K562 (cell line): Measurements from ENCODE around the gene PRKCE. TPM values are rescaled to one million over a fixed set of nuclear protein-coding genes. Genes with fewer than 3 reads are reported as not detected.

Experiments used
- ATAC-seq: fragments of 200-7000 bp; cut with Tn5 transposase; 3 replicates; pipeline ENCODE4 v1.9.1; 2020; ENCODE audit warnings: moderate library complexity
- BruUV-seq: library from RNA; stranded (reverse); fragments of 400-500 nt; replicated peaks from 2 replicates; lab custom pipeline; 2021; lab: Mats Ljungman, UMichigan
- CTCF ChIA-PET: fragments of 300-600 bp; formaldehyde crosslinking; extraction: SDS; loops from one replicate; lab custom pipeline; 2021; ENCODE audit warnings: low intra/inter-chr PET ratio; lab: Yijun Ruan, JAX
- POLR2A ChIA-PET: fragments of 300-600, 350-650 bp; sonication (Branson Sonifier 250); formaldehyde crosslinking; extraction: SDS; loops from one replicate; lab custom pipeline; 2021; ENCODE audit warnings: antibody characterized with exemption, inconsistent platforms; lab: Yijun Ruan, JAX
- DNase-seq, 4 experiments: peaks; one replicate each; pipeline versions ENCODE4 v3.0.0 to v3.0.0-alpha.2; 2011 to 2018; ENCODE audit warnings: low spot score in 3 of 4, mixed read lengths in 3 of 4; ENCODE audit errors: extremely low read depth in 1 of 4
- FAIRE-seq: peaks from 2 replicates; lab custom pipeline; 2011; peaks lifted over from hg19 to GRCh38; lab: Jason Lieb, UNC
- H2AFZ ChIP-seq: 2 replicates; pipeline ENCODE4 v1.6.0; 2011; ENCODE audit warnings: low read depth, low read length, control low read depth, inconsistent platforms
- H3K27ac ChIP-seq: fragments of 200-600 bp; 3 replicates; pipeline ENCODE4 v1.8.0; 2011; ENCODE audit warnings: low read depth, mild to moderate bottlenecking, control low read depth, inconsistent platforms, low read length, moderate library complexity, mixed read lengths; ENCODE audit errors: extremely low read depth
- H3K27me3 ChIP-seq, 2 experiments: fragments of 300-600 bp in 1 of 2; 2 replicates in 1 of 2; 3 replicates in 1 of 2; pipeline versions ENCODE4 v1.6.0 to v1.8.0; 2011; ENCODE audit warnings: inconsistent platforms in 2 of 2, low read length in 2 of 2, mild to moderate bottlenecking in 1 of 2, mixed read lengths in 1 of 2, moderate library complexity in 1 of 2; ENCODE audit not compliant: control insufficient read depth in 2 of 2, insufficient read depth in 2 of 2
- H3K36me3 ChIP-seq: fragments of 300-600 bp; 3 replicates; pipeline ENCODE4 v1.8.0; 2011; ENCODE audit warnings: mild to moderate bottlenecking, low read length, inconsistent platforms; ENCODE audit not compliant: control insufficient read depth, insufficient read depth
- H3K4me1 ChIP-seq, 2 experiments: fragments of 200-600 bp in 1 of 2; replicated peaks in 1 of 2; 2 replicates in 1 of 2; 3 replicates in 1 of 2; pipeline versions ENCODE4 v1.5.1 to v1.8.0; 2011; ENCODE audit warnings: inconsistent platforms in 2 of 2, low read length in 2 of 2, mild to moderate bottlenecking in 1 of 2, mixed read lengths in 1 of 2, moderate library complexity in 1 of 2; ENCODE audit not compliant: control insufficient read depth in 2 of 2, insufficient read depth in 2 of 2
- H3K4me2 ChIP-seq: 2 replicates; pipeline ENCODE4 v1.6.1; 2011; ENCODE audit warnings: low read length, control low read depth, inconsistent platforms, mixed read lengths; ENCODE audit not compliant: insufficient read depth
- H3K4me3 ChIP-seq: fragments of 200-600 bp; sonication (generic), shearing (Covaris generic); 2 replicates; pipeline ENCODE4 v1.5.1; 2016; ENCODE audit warnings: control low read depth, inconsistent platforms
- H3K79me2 ChIP-seq: fragments of 200-600 bp; 3 replicates; pipeline ENCODE4 v1.8.0; 2011; ENCODE audit warnings: low read length, inconsistent platforms; ENCODE audit not compliant: control insufficient read depth, insufficient read depth
- H3K9ac ChIP-seq, 2 experiments: 2 replicates each; pipeline versions ENCODE4 v1.6.0 to v1.6.1; 2011; ENCODE audit warnings: low read depth in 2 of 2, low read length in 2 of 2, control low read depth in 1 of 2, inconsistent platforms in 1 of 2, mild to moderate bottlenecking in 1 of 2, mixed read lengths in 1 of 2; ENCODE audit not compliant: insufficient read depth in 1 of 2
- H3K9me1 ChIP-seq: one replicate; pipeline ENCODE4 v1.6.0; 2011; ENCODE audit warnings: inconsistent platforms, mild to moderate bottlenecking, low read length, moderate library complexity; ENCODE audit not compliant: control insufficient read depth, insufficient read depth
- H3K9me3 ChIP-seq: replicated peaks from 2 replicates; pipeline ENCODE4 v1.5.1; 2011; ENCODE audit warnings: low read depth, low read length, inconsistent platforms; ENCODE audit not compliant: control insufficient read depth, insufficient read depth
- H4K20me1 ChIP-seq: replicated peaks from 2 replicates; pipeline ENCODE4 v1.6.1; 2011; ENCODE audit warnings: low read length, inconsistent platforms, mixed read lengths; ENCODE audit not compliant: control insufficient read depth, insufficient read depth
- ATF7 ChIP-seq: fragments of 450-650 bp; IDR thresholded peaks from 2 replicates; pipeline ENCODE4 v1.7.1; 2014; ENCODE audit warnings: mild to moderate bottlenecking, moderate library complexity
- CREM ChIP-seq: IDR thresholded peaks from 2 replicates; pipeline ENCODE4 v1.6.1; 2014; ENCODE audit warnings: antibody characterized with exemption, low read depth
- CTBP1 ChIP-seq: fragments of 450-650 bp; IDR thresholded peaks from 2 replicates; pipeline ENCODE4 v1.6.1; 2016; ENCODE audit warnings: borderline replicate concordance
- ESRRA ChIP-seq: fragments of 450-650 bp; IDR thresholded peaks from 2 replicates; pipeline ENCODE4 v1.6.1; 2014; ENCODE audit warnings: low read depth, mild to moderate bottlenecking, moderate library complexity, borderline replicate concordance
- FOXJ2 ChIP-seq: fragments of 200-800 bp; sonication (Bioruptor generic); IDR thresholded peaks from 2 replicates; pipeline ENCODE4 v1.6.1; 2016; ENCODE audit warnings: missing genetic modification characterization, missing compliant biosample characterization
- FOXJ3 ChIP-seq: sonication (generic); formaldehyde crosslinking; IDR thresholded peaks from 2 replicates; pipeline ENCODE4 v1.4.0; 2020; ENCODE audit warnings: mild to moderate bottlenecking, missing genetic modification reagents
- MCM2 ChIP-seq: fragments of 450-650 bp; IDR thresholded peaks from 2 replicates; pipeline ENCODE4 v1.6.1; 2017; ENCODE audit warnings: low read depth, mild to moderate bottlenecking
- OTX1 ChIP-seq: fragments of 450-650 bp; formaldehyde crosslinking; IDR thresholded peaks from 2 replicates; pipeline ENCODE4 v1.4.0; 2022; ENCODE audit warnings: mild to moderate bottlenecking
- RNF2 ChIP-seq: sonication (generic); IDR thresholded peaks from 2 replicates; pipeline ENCODE4 v1.6.1; 2016
- SIN3B ChIP-seq: fragments of 450-650 bp; IDR thresholded peaks from 2 replicates; pipeline ENCODE4 v1.6.1; 2017; ENCODE audit warnings: low read depth, mild to moderate bottlenecking, moderate library complexity
- TEAD2 ChIP-seq: fragments of 450-650 bp; IDR thresholded peaks from 2 replicates; pipeline ENCODE4 v1.6.1; 2016; ENCODE audit warnings: missing genetic modification characterization, control low read depth, missing compliant biosample characterization
- ZEB2 ChIP-seq: fragments of 450-650 bp; IDR thresholded peaks from 2 replicates; pipeline ENCODE4 v1.6.1; 2016
- ZNF324 ChIP-seq: fragments of 250-450 bp; sonication (Bioruptor Pico); IDR thresholded peaks from 2 replicates; pipeline ENCODE4 v1.4.0; 2020; ENCODE audit warnings: mild to moderate bottlenecking
- ZNF41 ChIP-seq: fragments of 250-450 bp; sonication (Bioruptor Pico); conservative IDR thresholded peaks from 2 replicates; pipeline ENCODE4 v1.4.0; 2020; ENCODE audit warnings: mild to moderate bottlenecking
- WGBS: fragments of 100-300 bp; shearing (Covaris generic); methylation state at CpG from one replicate; pipeline ENCODE4 v1.1.6; 2016; ENCODE audit warnings: low coverage, mixed read lengths; ENCODE audit not compliant: insufficient coverage; ENCODE audit errors: missing lambda C conversion rate; 5-methylcytosine and 5-hydroxymethylcytosine counted together
- in situ Hi-C: fragments of 300-500 bp; cut with MboI; formaldehyde crosslinking; loops from 4 replicates; pipeline ENCODE4 v1.15.0; 2018; ENCODE audit warnings: inconsistent platforms, mixed read lengths
- intact Hi-C: fragments of 100-400 bp; cut with micrococcal nuclease; formaldehyde crosslinking; loops from 2 replicates; pipeline ENCODE4 v1.14.2; 2022
- polyA plus RNA-seq, 8 experiments: library from polyadenylated mRNA; depleted of rRNA in 4 of 8; stranded (reverse) in 5 of 8; unstranded in 3 of 8; fragments of >200 nt; fragmentation: Nextera tagmentation in 2 of 8; fragmentation: Illumina TruSeq in 1 of 8; extraction: Ambion mirVana in 2 of 8; extraction: Trizol in 1 of 8; gene quantifications; 2 replicates each; pipeline versions ENCODE4 v1.2.1 to v1.2.3, GENCODE V29; 2011 to 2014; ENCODE audit warnings: inconsistent platforms in 1 of 8, missing spikeins in 1 of 8
- total RNA-seq, 7 experiments: library from RNA; depleted of rRNA in 6 of 7; stranded (reverse); fragments of >200 nt in 6 of 7; fragmentation: Illumina TruSeq in 2 of 7; extraction: Trizol in 2 of 7; gene quantifications; 2 replicates each; pipeline versions ENCODE4 v1.2.1 to v1.2.3, GENCODE V29; 2011 to 2021; ENCODE audit warnings: low replicate concordance in 1 of 7
- TF ChIP-seq, protein P1 (sequence below), 2 experiments: fragments of 450-650 bp; IDR thresholded peaks; 2 replicates each; pipeline ENCODE4 v1.6.1; 2016; ENCODE audit warnings: mild to moderate bottlenecking in 2 of 2, borderline replicate concordance in 1 of 2, low read depth in 1 of 2, moderate library complexity in 1 of 2
- TF ChIP-seq, protein P2 (sequence below): fragments of 250-450 bp; sonication (Bioruptor Pico); IDR thresholded peaks from 2 replicates; pipeline ENCODE4 v1.9.0; 2021; ENCODE audit warnings: mild to moderate bottlenecking

PRKCE gene
- total and polyA plus RNA-seq, 9 of the 15 experiments (the other 6 are each of a cell fraction or from before 2014, with no cell fraction given) = 0.06 to 1.0 (median 0.22) TPM; not detected in 1

DNA sequence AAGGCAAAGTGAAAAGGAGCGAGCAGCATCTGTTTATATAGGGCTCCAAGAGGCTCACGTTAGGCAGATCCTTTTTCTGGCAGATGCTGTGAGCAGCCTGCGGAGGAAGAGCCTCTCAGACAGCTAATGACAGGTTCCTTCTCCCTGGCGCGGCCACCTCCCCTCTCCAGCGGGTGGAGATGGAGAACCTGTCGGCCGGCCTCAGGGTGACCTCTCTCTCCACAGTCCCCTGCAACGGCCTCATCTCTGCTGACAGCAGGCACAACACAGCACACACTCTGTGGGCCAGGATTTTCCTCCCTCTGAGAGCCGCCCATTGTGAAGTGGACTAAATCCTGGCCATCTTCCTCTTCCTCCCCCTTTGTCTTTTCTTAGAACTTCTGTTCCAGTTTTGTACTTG lies 119.8 kb downstream of the PRKCE start:
- H3K36me3 ChIP-seq = no peaks in the 10 kb centered on the region
- peaks cover 15 to 53% of the 10 kb centered on the region in 2 experiments; a peak in 4 of 5 replicates for H3K27me3 ChIP-seq
- no peaks in the 10 kb centered on the region; a peak in 1 of 5 replicates for H3K4me1 ChIP-seq
- H2AFZ ChIP-seq = no peak overlapping the region
- H3K4me3 ChIP-seq = no peak overlapping the region
- no TSS peak for BruUV-seq
- no peak overlapping the region for H3K27ac ChIP-seq
- H3K79me2 ChIP-seq = no peaks in the 10 kb centered on the region
- CTCF ChIA-PET = no interaction called here
- no peaks in the 10 kb centered on the region; the same call in 1 of the 2 replicates for H4K20me1 ChIP-seq
- intact Hi-C loops (no loop called here), in situ Hi-C loops (no loop called here)
- no peaks in the 10 kb centered on the region for H3K9me3 ChIP-seq
- DNase-seq (no peak), ATAC-seq (peak; percentile 67; the same call in 2 of the 3 replicates), FAIRE-seq (no peak)
- no peak overlapping the region for H3K4me2 ChIP-seq
- no peak overlapping the region; a peak in 1 of 4 replicates for H3K9ac ChIP-seq
- POLR2A ChIA-PET = interaction anchor here (0.6 to 1.5 kb wide), 5 partner anchors 10 to 1101 kb away, joined by 3 to 5 read pairs (median 4); no protein-coding TSS in a partner anchor
- no peaks in the 10 kb centered on the region for H3K9me1 ChIP-seq
- under 1% methylated on average over 10 of the region's 10 CpGs for WGBS
- TF ChIP-seq ZNF41 (CRISPR knock-in tag) (no peak), CTBP1 (peak; percentile 63; the same call in 1 of the 2 replicates), ESRRA (peak; percentile 39), MCM2 (no peak), ATF7 (no peak), CREM (peak; percentile 35; the same call in 1 of the 2 replicates), SIN3B (no peak), ZEB2 (no peak), FOXJ2 (tag) (no peak), RNF2 (no peak), TEAD2 (tag) (no peak), OTX1 (CRISPR knock-in tag) (no peak), ZNF324 (no peak), FOXJ3 (CRISPR knock-in tag) (no peak)
- TF ChIP-seq, protein P1, sequence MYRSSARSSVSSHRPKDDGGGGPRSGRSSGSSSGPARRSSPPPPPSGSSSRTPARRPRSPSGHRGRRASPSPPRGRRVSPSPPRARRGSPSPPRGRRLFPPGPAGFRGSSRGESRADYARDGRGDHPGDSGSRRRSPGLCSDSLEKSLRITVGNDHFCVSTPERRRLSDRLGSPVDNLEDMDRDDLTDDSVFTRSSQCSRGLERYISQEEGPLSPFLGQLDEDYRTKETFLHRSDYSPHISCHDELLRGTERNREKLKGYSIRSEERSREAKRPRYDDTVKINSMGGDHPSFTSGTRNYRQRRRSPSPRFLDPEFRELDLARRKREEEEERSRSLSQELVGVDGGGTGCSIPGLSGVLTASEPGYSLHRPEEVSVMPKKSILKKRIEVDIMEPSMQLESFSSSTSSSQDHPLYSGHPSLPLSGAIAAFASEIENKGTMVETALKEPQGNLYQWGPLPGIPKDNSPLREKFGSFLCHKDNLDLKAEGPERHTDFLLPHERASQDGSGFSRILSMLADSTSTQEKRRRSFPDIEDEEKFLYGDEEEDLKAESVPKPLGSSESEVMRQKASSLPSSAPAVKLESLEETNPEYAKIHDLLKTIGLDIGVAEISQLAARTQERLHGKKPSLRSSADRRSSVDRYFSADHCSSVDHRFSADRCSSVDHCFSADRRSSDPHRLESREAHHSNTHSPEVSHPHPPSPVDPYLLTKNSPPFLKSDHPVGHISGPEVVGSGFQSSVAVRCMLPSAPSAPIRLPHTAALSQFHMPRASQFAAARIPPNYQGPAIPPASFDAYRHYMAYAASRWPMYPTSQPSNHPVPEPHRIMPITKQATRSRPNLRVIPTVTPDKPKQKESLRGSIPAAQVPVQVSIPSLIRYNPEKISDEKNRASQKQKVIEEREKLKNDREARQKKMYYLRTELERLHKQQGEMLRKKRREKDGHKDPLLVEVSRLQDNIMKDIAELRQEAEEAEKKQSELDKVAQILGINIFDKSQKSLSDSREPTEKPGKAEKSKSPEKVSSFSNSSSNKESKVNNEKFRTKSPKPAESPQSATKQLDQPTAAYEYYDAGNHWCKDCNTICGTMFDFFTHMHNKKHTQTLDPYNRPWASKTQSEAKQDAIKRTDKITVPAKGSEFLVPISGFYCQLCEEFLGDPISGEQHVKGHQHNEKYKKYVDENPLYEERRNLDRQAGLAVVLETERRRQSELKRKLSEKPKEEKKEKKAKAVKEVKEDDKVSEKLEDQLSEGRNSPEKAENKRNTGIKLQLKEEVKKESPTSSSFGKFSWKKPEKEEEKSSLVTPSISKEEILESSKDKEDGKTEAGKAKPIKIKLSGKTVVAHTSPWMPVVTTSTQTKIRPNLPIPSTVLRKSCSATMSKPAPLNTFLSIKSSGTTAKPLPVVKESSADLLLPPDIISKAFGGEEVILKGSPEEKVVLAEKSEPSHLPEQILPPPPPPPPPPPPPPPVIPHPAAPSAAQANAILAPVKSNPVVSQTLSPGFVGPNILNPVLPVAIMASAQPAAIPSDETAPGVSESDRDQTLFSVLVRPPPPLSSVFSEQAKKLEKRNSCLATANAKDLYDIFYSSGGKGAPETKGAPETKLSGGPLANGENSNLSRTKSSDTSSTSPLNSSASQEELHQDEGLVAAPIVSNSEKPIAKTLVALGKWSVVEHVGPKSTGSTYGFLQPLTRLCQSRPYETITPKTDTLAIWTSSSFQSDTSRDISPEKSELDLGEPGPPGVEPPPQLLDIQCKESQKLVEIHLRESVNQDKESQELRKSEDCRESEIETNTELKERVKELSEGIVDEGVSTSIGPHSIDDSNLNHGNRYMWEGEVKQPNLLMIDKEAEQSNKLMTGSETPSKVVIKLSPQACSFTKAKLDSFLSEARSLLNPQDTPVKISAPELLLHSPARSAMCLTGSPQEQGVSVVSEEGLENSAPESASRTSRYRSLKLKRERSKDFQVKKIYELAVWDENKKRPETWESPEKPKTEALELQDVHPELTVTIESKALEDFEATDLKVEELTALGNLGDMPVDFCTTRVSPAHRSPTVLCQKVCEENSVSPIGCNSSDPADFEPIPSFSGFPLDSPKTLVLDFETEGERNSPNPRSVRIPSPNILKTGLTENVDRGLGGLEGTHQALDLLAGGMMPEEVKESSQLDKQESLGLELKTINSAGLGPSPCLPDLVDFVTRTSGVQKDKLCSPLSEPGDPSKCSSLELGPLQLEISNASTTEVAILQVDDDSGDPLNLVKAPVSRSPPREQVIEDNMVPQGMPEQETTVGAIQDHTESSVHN (IDR thresholded peaks at IDR 0.05; ENCODE audit: borderline replicate concordance in 1 of 2, low read depth in 1 of 2) = no peak
- TF ChIP-seq, protein P2, sequence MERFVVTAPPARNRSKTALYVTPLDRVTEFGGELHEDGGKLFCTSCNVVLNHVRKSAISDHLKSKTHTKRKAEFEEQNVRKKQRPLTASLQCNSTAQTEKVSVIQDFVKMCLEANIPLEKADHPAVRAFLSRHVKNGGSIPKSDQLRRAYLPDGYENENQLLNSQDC (CRISPR knock-in tag) = no peak
